Glutamatergic neuron (in vitro differentiated cells): ENCODE results near the gene NCF2. TPM values are rescaled to one million over a fixed set of nuclear protein-coding genes. Genes with fewer than 3 reads are reported as not detected.

ENCODE experiments used
- total RNA-seq: library from RNA; stranded (reverse); fragmentation: NEBNext Ultra II Directional; extraction: Animal tissue kit (Norgen Biotek cat#: 25700); gene quantifications from one replicate; pipeline ENCODE4 v1.2.1, GENCODE V29; 2021; ENCODE audit not compliant: unreplicated experiment

NCF2 gene
- total RNA-seq, 1 donor from 2014 or later: not detected

Other genes starting within 250 kb of the NCF2 start
- 76.4 TPM for gene NMNAT2, start 172.1 kb downstream of the NCF2 start, total RNA-seq
- gene SMG7, start 118.0 kb downstream of the NCF2 start, total RNA-seq: 66.2 TPM
- gene ARPC5, start 45.3 kb upstream of the NCF2 start, total RNA-seq: 92.0 TPM
- gene APOBEC4, start 62.9 kb upstream of the NCF2 start, total RNA-seq: not detected
- 4.9 TPM for gene RGL1, start 214.7 kb upstream of the NCF2 start, total RNA-seq